GM11168 (cell line): Measurements from ENCODE around the gene SYCP2.

ENCODE experiments used
- in situ Hi-C: fragments of 300-500 bp; cut with MboI; formaldehyde crosslinking; loops from one replicate; pipeline ENCODE4 v1.12.0; 2022; ENCODE audit warnings: low sequenced_read_pairs; ENCODE audit not compliant: unreplicated experiment

The SYCP2 gene

DNA sequence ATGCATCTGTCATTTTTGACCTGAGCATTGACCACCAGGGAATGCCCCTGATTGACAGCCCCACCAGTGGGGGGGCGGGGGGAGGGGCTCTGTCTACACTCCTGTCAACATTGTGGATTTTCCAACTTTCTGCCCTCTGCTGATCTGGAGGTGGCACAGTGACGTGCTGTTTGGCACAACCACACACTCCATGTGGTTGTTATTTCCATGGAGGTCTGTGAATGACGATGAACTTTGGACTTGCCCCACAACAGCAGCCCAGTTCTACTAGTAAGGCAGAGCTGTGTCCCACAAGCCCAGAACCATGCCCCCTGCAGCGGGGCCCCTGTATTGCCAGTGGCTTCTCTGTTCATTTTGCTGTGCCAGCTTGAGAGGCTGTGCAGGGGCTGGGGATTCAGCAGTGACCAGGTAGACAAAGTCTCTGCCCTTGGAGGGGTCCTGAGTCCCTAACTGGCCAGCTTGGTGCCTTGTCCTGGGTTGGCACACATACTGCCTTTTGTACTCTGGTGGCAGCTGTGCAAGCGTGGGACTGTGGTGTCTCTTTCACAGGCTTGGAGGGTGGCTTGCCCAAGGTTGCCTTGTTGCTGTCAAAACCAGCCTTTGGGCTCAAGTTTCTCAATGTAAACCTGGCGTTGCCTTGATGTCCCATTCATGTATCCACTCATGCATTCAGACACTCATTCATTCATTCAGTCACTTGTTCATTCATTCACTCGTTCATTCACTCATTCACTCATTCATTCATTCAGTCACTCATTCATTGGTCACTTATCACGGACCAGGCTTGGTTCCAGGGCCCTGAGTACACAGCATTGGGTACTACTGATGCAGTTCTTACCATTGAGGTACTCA is 108.5 kb downstream of the SYCP2 start:
- in situ Hi-C loops, result no loop called here

- in situ Hi-C loops, result no loop called here
Observed at GRCh38 chr20:59823491-59824259, 109.8 kb downstream of the SYCP2 start.

GRCh38 chr20:59823030-59823423 is 110.4 kb downstream of the SYCP2 start:
- in situ Hi-C loops, result no loop called here

DNA sequence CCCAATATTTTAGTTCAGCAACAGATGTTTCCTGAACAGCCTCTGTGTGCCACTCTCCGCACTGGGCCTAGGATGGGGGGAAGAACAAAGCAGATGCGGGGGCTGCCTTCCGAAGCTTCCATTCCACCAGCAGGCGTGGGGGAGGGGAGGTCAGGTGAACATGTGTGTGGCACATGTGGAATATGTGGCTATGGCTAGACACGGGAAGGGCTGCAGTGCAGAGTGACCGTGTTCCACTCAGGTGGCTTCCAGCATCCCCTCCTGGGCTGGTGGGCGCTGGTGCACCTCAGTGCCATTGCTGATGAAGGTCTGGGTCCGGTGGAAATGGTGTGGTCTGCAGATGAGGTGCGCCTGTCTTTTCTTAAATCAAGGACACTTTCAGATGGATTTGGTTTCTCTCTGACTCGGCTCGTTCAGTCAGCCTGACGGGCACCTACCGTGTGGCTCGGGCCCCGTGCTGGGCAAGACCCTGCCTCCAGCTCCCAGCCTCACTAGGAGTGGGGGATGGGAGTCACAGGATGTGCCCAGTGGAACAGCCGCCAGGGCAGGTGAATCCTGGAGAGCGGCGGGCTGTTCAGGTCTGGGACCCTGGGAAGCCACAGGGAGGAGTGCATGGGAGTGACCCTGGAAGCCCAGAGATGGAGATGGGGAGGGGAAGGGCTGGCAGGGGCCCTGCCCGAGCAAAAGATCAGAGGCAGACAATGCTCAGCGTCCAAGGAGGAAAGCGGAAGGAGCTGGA is 111.0 kb downstream of the SYCP2 start:
- in situ Hi-C loops, result no loop called here

GRCh38 chr20:59821788-59822187 is 111.6 kb downstream of the SYCP2 start:
- in situ Hi-C loops, result no loop called here

- in situ Hi-C loops, result no loop called here
Observed at GRCh38 chr20:59821201-59821600, 112.2 kb downstream of the SYCP2 start.

GRCh38 chr20:59820204-59821041 is 113.0 kb downstream of the SYCP2 start:
- in situ Hi-C loops, result no loop called here

DNA sequence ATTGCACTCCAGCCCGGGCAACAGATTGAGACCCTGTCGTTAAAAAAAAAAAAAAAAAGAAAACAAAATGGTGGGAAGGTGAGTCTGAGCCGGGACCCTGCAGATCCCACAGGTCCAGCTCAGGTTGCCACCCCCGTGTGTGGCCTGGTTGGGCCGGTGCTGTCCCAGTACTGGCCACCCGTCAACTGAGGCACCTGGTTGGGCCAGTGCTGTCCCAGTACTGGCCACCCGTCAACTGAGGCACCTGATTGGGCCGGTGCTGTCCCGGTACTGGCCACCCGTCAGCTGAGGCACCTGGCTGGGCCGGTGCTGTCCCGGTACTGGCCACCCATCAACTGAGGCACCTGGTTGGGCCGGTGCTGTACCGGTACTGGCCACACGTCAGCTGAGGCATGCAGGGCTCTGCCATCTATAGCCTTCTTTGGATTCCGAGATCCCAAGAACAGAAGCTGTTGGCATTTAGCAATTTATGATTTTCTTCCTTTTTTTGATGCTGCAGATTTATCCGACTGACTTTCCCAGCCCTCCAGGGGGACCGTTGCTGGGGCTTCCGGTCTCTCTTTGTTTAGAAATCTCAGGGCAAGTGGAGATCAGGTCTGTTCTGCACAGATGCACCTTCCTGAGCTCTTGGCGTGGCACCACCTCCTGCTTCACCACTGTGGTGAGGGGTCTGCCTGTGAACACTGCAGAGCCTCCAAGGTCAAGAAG is 113.8 kb downstream of the SYCP2 start:
- in situ Hi-C loops, result no loop called here

DNA sequence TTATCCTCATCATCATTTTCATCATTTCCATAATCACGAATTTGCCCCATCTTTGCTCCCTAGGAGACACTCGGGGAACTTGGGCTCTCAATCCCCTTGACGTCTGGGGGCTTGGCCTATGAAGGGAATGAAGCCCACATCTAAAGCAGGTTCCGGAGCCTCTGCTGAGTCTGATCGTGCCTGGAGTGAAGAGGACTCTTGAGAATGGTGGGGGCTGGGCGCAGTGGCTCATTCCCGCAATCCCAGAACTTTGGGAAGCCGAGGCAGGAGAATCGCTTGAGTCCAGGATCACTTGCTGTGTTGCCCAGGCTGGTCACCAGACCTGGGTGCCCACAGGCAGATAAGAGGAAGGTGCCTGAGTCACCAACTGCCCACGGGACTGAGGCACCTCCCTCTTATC is 114.5 kb downstream of the SYCP2 start:
- in situ Hi-C loops, result no loop called here

DNA sequence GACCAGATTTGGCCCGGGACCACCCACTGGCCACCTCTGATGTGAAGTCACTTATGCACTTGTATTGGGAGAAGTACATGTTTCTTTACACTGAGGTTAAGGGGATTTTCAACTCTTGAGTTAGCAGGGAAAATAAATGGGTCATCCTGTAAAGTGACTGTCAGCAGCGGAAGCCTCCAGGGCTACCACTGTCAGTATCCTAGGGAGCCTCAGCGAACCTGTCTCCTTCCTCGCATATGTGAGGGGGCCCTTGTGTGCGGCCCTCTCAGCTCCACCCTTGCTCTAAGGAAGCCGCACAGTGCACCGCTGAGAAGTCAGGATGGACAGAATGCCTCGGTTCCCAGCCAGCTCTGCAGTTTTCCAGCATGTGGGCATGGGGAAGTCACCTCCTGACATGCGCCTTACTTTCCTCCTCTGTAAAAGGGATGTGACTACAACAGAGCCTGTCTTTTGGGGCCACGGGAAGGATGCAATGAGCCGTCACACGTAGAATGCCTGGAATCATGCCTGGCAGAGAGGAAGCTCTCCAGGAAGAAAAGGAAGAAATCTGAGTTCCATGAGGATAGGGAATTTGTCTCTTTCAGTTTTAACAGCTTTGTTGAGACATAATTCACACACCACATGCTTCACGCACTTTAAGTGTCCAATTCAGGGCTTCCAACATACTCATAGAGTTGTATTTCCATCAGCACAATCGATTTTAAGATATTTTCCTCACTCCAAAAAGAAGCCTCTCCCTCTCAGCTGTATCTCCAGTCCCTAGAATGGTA is 115.4 kb downstream of the SYCP2 start:
- in situ Hi-C loops, result no loop called here

DNA sequence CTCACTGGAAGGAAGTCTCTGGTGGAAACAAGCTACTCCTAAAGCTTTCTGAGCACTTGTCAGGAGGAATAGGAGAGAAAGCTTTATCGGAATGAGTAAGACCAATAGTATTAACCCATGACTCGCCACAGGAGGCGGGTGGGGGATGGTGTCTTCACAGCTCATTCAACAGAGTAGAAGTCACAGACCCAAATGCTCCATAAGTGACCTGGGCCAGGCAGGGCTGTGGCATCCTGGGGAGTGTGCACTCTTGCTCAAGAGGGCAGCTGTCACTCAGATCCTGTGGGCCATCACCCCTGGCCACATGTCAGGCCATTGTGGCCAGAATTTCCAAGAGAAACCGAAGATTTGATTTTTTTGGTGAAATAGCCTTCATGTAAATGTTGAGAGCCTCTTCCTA is 116.0 kb downstream of the SYCP2 start:
- in situ Hi-C loops, result no loop called here

DNA sequence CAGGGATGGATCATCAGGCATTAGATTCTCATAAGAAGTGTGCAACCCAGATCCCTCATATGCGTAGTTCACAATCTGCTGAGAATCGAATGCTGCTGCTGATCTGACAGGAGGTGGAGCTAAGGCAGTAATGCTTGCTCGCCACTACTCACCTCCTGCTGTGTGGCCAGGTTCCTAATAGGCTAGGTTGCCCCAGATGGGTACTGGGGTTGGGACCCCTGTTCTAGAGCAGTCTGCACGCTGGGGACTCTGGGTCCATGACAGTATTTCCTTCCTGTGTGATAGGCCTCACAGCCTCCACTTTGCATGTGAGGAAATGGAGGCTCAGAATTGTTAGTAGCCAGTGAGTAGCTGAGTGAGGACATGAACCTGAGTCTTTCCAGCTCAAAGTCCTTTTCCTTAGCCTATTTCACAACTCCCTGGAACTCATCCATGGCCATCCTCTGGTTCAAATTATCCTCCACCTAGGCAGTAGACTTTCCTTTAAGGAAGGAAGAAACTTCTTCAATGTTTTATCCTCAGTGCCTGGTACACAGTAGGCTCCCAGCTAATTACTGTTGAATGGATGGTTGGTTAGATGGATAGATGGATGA is 117.2 kb downstream of the SYCP2 start:
- in situ Hi-C loops, result no loop called here

DNA sequence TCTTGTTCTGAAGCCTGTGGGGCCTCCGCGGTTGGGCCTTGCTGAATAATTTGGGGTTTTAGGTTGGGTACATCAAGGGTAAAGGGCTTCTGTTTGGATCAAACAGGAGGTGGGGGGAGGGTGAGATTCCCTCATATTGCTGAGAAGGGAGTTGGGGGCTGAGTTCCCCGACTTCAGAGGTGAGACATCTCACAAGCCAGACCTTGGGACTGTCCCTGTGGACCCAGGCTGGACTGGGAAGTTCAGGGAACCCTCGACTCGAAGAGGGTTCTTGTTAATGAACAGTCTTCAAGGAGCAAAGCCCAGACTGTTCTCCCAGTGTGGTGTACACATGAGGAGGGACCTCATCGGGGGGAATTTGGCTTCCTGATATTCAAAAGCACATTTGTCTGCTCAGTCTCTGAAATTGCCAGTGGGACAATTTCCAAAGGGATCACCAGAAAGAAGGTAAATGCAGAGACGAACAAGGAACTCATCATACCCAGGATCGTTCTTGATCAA is 118.5 kb downstream of the SYCP2 start:
- in situ Hi-C loops, result no loop called here

- in situ Hi-C loops, result no loop called here
Observed at GRCh38 chr20:59813948-59814839, 119.2 kb downstream of the SYCP2 start.
